ENCODE results near the gene NRAP. TPM values are rescaled to one million over a fixed set of nuclear protein-coding genes. Genes with fewer than 3 reads are reported as not detected.

The NRAP gene
- total and polyA plus RNA-seq, 10 of the 15 experiments (the other 5 are each of a cell fraction or from before 2014, with no cell fraction given) = not detected

- FAIRE-seq (no peak), DNase-seq (ENCODE audit: low read depth, low spot score) (no peak), ATAC-seq (no peak)
- H3K27ac ChIP-seq (ENCODE audit: control insufficient read depth, insufficient read depth) = no peak overlapping the region
- in situ Hi-C loops (cut with MboI) (no loop called here), intact Hi-C loops (cut with micrococcal nuclease; ENCODE audit: unreplicated experiment) (no loop called here)
- H3K4me2 ChIP-seq (ENCODE audit: control insufficient read depth, insufficient read depth) = no peak overlapping the region
- no peak overlapping the region for H3K9ac ChIP-seq (ENCODE audit: control insufficient read depth, insufficient read depth, low read length)
- WGBS (ENCODE audit: insufficient coverage, insufficient replicate concordance, low lambda C conversion rate, missing lambda C conversion rate) = 56% methylated on average over 12 of the region's 12 CpGs
- H2AFZ ChIP-seq (ENCODE audit: control insufficient read depth, low read depth, low read length) = no peak overlapping the region
- no peaks in the 10 kb centered on the region for H3K36me3 ChIP-seq (ENCODE audit: control insufficient read depth in 2 of 2, insufficient read depth in 2 of 2, low read length in 1 of 2)
- no TSS peak for BruUV-seq (replicated peaks)
- H4K20me1 ChIP-seq (ENCODE audit: control insufficient read depth, insufficient read depth) = no peaks in the 10 kb centered on the region
- ChIA-PET SMC1A (ENCODE audit: uncharacterized antibody, unreplicated experiment) (no interaction called here), RAD21 (ENCODE audit: unreplicated experiment) (no interaction called here), POLR2A (no interaction called here), CTCF (no interaction called here)
- no peaks in the 10 kb centered on the region; a peak in 1 of 4 replicates for H3K27me3 ChIP-seq (replicated peaks in 1 of 2; ENCODE audit: control insufficient read depth in 2 of 2, insufficient read depth in 2 of 2, low read length in 1 of 2)
- no peaks in the 10 kb centered on the region for H3K79me2 ChIP-seq (ENCODE audit: control insufficient read depth, insufficient read depth, low read length)
- TF ChIP-seq NFXL1 (IDR thresholded peaks at IDR 0.05; ENCODE audit: borderline replicate concordance) (no peak), RELA (IDR thresholded peaks at IDR 0.05; ENCODE audit: borderline replicate concordance, partially characterized antibody) (no peak), GATAD2B (conservative IDR thresholded peaks at IDR 0.05; ENCODE audit: low read depth) (no peak), CREM (IDR thresholded peaks at IDR 0.05; ENCODE audit: low read depth) (no peak), MEF2B (IDR thresholded peaks at IDR 0.05; ENCODE audit: partially characterized antibody, poor library complexity, severe bottlenecking) (no peak), SMC3 (IDR thresholded peaks at IDR 0.05; ENCODE audit: borderline replicate concordance, low read length) (no peak), ZNF207 (IDR thresholded peaks at IDR 0.05; ENCODE audit: borderline replicate concordance) (no peak), ETV6 (conservative IDR thresholded peaks at IDR 0.05 in 1 of 2, IDR thresholded peaks at IDR 0.05 in 1 of 2; ENCODE audit: borderline replicate concordance in 1 of 2, low read depth in 1 of 2) (no peak), CBFB (IDR thresholded peaks at IDR 0.05; ENCODE audit: low read depth) (no peak), BMI1 (IDR thresholded peaks at IDR 0.05; ENCODE audit: borderline replicate concordance) (no peak), IKZF1 (conservative IDR thresholded peaks at IDR 0.05) (no peak), JUND (IDR thresholded peaks at IDR 0.05; ENCODE audit: low read depth, low read length) (no peak), NR2C1 (IDR thresholded peaks at IDR 0.05) (no peak)
- H3K4me1 ChIP-seq (ENCODE audit: control insufficient read depth, insufficient read depth, low read length) = no peaks in the 10 kb centered on the region
- no peaks in the 10 kb centered on the region; the same call in 1 of the 3 replicates for H3K9me3 ChIP-seq (replicated peaks; ENCODE audit: control insufficient read depth, insufficient read depth, low read length)
- H3K4me3 ChIP-seq = no peak overlapping the region
Observed at GRCh38 chr10:113604572-113604971, 59.3 kb downstream of the NRAP start.

Measured in GM12878 (cell line).